Stimulated activated CD8-positive, alpha-beta memory T cell treated with anti-CD3 and anti-CD28 coated beads, Interleukin-15, amount 100 ng/mL, for 24 hours (primary cell): ENCODE results near the gene RAMACL.
"Not testable (repeated sequence)": the region's sequence is repeated elsewhere in the genome, so short reads cannot be mapped to it uniquely, and the experiment has no call there.

Experiments
- DNase-seq: peaks from one replicate; pipeline ENCODE4 v3.0.0-alpha.2; 2020; ENCODE audit warnings: low read depth

Gene RAMACL

GRCh38 chr6:166554316-166554715 lies 32.2 kb downstream of the RAMACL start:
- no peak for DNase-seq

DNA sequence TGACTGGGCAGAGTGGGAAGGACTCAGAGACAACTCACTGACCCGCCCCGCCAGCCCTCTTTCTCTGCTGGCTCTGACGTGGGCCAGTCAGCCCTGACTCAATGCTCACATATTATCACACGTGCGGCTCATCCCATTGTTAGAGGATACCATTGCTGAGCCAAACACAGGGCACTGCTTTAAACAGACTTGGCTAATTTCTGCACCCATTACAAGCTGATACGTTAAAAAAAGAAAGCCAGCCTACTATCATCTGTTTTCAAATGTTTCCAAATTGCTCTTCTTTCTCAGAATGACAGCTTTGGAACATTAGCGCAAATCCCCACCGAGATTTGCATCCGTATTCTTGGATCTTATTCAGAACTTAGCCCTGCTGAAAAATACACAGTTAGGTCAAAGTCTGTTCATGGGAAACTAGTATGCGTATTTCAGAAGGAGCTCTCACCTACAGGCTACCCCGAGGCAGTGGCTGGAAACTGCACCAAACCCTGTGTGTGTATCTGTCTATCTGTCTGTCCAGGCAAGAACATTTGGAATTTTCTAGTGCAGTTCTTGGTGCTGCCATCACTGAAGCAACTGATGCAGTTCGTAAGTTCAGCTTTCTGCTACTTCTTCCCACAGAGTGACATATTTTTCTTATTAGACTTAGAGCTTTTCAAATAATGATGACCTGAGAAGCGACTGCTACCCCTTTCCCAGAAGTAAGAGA lies 32.8 kb downstream of the RAMACL start:
- DNase-seq: no peak

DNA sequence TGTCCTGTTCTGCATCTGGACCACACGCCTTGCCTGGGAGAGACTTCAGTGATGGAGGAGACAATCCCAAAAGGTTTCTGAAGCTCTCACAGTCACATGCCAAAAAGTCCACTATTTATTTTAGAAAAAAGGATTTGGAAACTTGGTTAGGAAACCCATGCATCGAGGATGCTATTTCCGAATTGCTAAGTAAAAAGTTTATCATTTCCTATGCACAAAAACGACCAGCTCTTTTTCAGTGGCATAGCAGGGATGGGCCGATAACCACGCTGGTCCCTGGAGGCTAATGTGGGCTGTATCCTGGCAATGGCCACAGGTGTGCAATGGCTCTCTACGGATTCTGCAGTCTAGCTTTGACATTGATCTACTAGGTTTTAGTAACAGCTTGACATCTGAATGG lies 33.9 kb downstream of the RAMACL start:
- DNase-seq: no peak

GRCh38 chr6:166551754-166552495 lies 34.6 kb downstream of the RAMACL start:
- DNase-seq: no peak

GRCh38 chr6:166546653-166547052 lies 39.8 kb downstream of the RAMACL start:
- no peak for DNase-seq

GRCh38 chr6:166545156-166546034 lies 41.1 kb downstream of the RAMACL start:
- DNase-seq: no peak

- DNase-seq: no peak
Observed at GRCh38 chr6:166544296-166544605, 42.2 kb downstream of the RAMACL start.

DNA sequence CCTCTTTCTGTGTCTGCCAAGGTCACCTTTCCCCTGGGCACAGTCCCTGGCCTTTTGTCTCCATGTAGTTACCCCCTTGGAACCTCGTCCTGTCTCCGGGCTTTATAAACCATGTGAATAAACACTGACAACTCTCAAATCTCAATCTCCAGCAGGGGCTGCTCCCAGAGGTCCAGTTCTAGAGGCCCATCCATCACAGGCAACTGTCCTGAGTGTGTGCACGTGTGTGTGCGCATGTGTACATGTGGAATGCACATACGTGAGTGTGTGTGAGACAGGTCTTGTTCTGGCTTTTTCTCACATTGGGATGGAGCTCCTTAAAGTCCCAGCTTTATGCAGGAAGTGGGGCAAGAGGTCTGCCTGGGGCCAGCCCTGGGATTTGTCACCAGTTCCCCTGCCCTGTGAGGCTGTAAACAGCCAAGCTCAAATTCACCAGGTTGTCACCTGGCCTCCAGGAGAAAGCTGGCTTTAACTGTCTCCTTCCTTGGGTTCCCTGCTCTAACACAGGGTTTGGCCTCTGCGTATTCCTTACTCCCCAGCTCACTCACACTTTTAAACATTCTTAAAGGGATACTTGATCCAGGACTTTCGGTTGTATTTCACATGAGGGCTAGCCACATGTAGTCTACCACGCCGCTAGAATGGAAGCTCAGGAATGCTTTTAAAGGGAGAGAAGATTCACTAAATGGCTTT lies 42.7 kb downstream of the RAMACL start:
- DNase-seq: no peak

- no peak for DNase-seq
Observed at GRCh38 chr6:166542580-166542912, 43.9 kb downstream of the RAMACL start.

GRCh38 chr6:166541876-166542579 lies 44.5 kb downstream of the RAMACL start:
- DNase-seq: no peak

DNA sequence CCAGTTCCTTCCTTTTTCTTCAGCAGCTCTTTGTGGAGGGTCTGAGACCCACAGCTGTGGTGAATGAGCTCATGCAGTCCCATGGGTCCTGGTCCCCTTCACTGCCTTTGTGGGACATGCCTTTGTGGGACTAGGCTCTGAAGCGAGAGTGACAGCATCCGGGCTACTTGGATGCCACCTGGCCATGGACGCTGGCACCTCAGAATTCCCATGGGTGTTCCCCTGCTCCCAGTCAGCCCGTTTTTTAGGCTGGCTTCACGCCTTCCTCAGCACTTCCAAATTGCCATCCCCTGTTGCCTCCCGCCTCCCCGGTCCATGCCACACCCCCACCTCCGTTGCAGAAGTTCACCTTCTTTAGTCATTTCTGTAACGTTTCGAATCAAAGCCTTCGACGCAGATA lies 45.1 kb downstream of the RAMACL start:
- no peak for DNase-seq

- DNase-seq: no peak
Observed at GRCh38 chr6:166540631-166541331, 45.7 kb downstream of the RAMACL start.

GRCh38 chr6:166539543-166539942 lies 46.9 kb downstream of the RAMACL start:
- DNase-seq: no peak

DNA sequence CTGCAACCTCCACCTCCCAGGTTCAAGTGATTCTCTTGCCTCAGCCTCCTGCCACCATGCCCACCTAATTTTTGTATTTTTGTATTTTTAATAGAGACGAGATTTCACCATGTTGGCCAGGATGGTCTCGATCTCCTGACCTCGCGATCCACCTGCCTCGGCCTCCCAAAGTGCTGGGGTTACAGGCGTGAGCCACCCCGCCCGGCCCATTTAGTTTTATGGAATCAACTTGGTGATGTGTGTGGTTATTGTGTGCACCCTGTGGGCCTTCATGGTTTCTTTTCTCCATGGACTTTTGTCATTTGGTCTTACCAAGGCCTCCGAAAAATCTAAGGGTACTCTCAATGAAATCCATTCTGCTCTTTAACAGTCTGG lies 47.5 kb downstream of the RAMACL start:
- not testable (repeated sequence) for DNase-seq

DNA sequence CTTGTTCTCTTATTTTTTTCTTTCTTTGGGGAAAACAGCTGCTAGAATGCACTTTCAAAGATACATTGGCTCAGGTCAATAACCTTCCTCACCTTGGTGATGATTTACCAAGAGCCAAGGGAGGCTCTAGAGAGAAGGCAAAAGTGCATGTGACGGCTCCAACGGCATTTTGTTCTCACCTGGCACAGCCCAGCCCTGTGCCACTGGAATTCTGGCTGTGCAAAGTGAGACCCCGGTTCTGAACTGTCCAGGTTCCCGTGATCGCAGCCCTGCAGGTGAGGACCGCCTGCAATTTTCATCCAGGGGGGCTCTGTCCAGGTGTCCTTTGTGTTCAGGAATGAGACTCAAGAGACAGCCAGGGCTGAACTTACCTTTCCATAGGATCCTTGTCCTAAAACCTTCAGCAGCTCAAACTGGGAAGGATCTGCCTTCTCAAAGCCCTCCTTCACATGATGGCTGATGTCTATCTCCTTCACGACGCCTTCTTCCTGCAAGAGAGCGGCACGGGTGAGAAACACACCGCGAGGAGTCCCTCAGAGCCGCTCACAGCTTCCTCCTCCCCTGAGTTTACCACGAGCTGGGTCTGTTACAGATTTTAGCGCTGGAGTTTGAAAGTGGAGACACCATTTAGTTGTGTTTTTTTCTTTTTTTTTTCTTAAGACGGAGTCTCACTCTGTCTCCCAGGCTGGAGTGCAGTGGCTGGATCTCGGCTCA lies 48.0 kb downstream of the RAMACL start:
- no peak for DNase-seq

DNA sequence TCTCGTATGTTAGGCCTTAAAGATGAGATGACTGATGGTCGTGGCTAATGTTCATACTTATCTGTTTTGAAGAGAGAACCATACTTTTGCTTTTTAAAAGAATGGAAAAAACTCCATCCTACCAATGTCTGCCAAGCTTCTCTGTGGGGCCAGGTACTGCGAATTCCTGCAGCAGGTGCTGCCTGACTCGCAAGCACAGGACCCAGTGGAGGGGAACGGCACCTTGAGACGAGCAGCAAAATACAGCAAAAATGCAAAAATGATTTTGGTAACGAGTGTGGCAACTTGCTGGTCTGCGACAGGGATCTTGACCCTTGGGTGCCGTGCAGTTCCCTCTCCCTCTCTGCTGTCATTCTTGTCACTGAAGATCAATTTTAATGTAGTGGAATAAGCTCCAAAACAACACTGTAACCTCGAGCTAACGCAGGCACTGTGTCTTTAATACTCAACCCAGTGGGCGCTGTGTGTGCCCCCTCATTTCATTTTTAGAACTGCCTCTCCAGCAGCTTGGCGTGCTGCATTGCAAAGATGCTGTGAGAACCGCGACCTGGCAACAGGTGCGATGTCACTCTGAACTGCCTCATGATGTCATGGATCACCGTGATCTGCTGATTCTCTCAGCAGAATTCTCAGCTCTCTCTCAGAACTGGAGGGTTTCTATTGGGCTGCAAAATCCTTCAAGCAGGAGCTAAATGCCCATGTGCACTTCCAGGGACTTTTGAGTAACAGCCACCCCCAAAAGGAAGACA lies 51.6 kb downstream of the RAMACL start:
- no peak for DNase-seq

- no peak for DNase-seq
Observed at GRCh38 chr6:166533205-166533824, 53.2 kb downstream of the RAMACL start.
